Uterus (tissue), 2 donors: ENCODE measurements around the gene NRM.

Experiments used
- POLR2A ChIP-seq, 2 donors: fragments of 450-650 bp; IDR thresholded peaks; one replicate each; pipeline ENCODE4 v1.6.1; 2016; ENCODE audit warnings: antibody characterized with exemption in 2 of 2, mild to moderate bottlenecking in 1 of 2, moderate library complexity in 1 of 2
- TF ChIP-seq, protein P1 (sequence below), 4 experiments: fragments of 200-600 bp in 2 of 4; fragments of 450-650 bp in 2 of 4; sonication (generic) in 2 of 4; IDR thresholded peaks; one replicate each; pipeline ENCODE4 v1.5.1; 2016 to 2019; ENCODE audit warnings: antibody characterized with exemption in 4 of 4, mild to moderate bottlenecking in 2 of 4, moderate library complexity in 1 of 4

DNA sequence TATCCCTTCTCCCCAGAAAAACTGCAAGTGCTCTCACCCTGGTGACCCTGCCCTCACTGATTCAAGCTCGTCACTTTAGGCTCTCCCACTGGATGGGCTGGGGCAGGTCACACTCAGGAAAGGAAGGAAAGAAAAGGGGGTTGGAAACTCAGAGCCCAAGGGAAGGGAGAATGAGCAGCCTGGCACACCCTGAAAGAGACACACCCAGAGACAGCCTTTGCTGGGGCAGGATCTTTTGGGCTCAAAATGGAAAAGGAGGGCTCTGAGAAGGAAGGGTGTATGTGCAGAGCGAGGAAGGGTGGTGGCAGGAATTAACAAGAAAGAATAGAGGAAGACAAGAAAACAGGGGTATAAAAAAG lies 6.8 kb downstream of the NRM start:
- no peak for TF ChIP-seq POLR2A (IDR thresholded peaks at IDR 0.05)
- TF ChIP-seq, protein P1, sequence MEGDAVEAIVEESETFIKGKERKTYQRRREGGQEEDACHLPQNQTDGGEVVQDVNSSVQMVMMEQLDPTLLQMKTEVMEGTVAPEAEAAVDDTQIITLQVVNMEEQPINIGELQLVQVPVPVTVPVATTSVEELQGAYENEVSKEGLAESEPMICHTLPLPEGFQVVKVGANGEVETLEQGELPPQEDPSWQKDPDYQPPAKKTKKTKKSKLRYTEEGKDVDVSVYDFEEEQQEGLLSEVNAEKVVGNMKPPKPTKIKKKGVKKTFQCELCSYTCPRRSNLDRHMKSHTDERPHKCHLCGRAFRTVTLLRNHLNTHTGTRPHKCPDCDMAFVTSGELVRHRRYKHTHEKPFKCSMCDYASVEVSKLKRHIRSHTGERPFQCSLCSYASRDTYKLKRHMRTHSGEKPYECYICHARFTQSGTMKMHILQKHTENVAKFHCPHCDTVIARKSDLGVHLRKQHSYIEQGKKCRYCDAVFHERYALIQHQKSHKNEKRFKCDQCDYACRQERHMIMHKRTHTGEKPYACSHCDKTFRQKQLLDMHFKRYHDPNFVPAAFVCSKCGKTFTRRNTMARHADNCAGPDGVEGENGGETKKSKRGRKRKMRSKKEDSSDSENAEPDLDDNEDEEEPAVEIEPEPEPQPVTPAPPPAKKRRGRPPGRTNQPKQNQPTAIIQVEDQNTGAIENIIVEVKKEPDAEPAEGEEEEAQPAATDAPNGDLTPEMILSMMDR (IDR thresholded peaks at IDR 0.05): no peak
